Stomach smooth muscle (tissue), 2 donors: Measurements from ENCODE around the gene SIM1.

Source experiments
- H3K27ac ChIP-seq: one replicate; pipeline ENCODE4 v1.7.0; 2013; ENCODE audit warnings: mild to moderate bottlenecking, low read length, inconsistent platforms
- H3K27me3 ChIP-seq, 2 donors: one replicate each; pipeline ENCODE4 v1.7.0; 2013; ENCODE audit warnings: low read length in 2 of 2; ENCODE audit not compliant: insufficient read depth in 2 of 2, control insufficient read depth in 1 of 2
- H3K36me3 ChIP-seq, 2 donors: one replicate each; pipeline ENCODE4 v1.7.0; 2013; ENCODE audit warnings: low read length in 2 of 2; ENCODE audit not compliant: control insufficient read depth in 2 of 2, insufficient read depth in 2 of 2
- H3K4me1 ChIP-seq: one replicate; pipeline ENCODE4 v1.7.0; 2013; ENCODE audit warnings: low read length; ENCODE audit not compliant: control insufficient read depth, insufficient read depth
- H3K4me3 ChIP-seq, 2 donors: one replicate each; pipeline ENCODE4 v1.7.0; 2013; ENCODE audit warnings: low read length in 2 of 2
- H3K9ac ChIP-seq, 2 donors: one replicate each; pipeline ENCODE4 v1.7.0; 2013; ENCODE audit warnings: low read length in 2 of 2, mild to moderate bottlenecking in 1 of 2
- H3K9me3 ChIP-seq, 2 donors: one replicate each; pipeline ENCODE4 v1.7.0; 2013; ENCODE audit warnings: low read length in 2 of 2; ENCODE audit not compliant: control insufficient read depth in 2 of 2
- donor health status: healthy.
- donor health status: Pancreatic carcinoma.

The SIM1 gene

DNA sequence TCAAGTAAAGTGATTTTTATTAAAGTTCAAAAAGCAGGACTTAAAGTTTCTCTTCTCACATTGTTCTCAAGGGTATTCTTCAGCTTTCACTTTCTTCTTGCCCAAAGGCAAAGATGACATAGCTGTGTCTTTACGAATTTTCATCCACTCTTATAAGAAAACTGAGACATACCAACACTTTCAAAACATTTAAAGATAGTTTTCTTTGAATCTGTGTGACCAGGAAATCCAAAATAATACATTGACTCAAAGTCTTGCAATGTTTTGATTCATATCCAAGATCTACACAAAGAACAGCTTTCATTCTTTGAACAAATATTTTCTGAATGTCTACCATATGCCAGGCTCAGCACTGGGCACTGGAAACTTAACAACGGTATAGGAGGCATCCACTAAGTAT lies 117.9 kb downstream of the SIM1 start:
- Histone ChIP-seq H3K4me3 (no peak overlapping the region), H3K27me3 (no peaks in the 10 kb centered on the region), H3K36me3 (no peaks in the 10 kb centered on the region), H3K4me1 (no peaks in the 10 kb centered on the region), H3K9ac (no peak overlapping the region), H3K9me3 (no peaks in the 10 kb centered on the region), H3K27ac (no peak overlapping the region)

GRCh38 chr6:100346203-100346602 lies 118.5 kb downstream of the SIM1 start:
- Histone ChIP-seq H3K4me3 (no peak overlapping the region), H3K9me3 (no peaks in the 10 kb centered on the region), H3K27me3 (no peaks in the 10 kb centered on the region), H3K9ac (no peak overlapping the region), H3K4me1 (no peaks in the 10 kb centered on the region), H3K36me3 (no peaks in the 10 kb centered on the region), H3K27ac (no peak overlapping the region)

GRCh38 chr6:100344761-100345160 lies 120.0 kb downstream of the SIM1 start:
- no peaks in the 10 kb centered on the region for H3K36me3 ChIP-seq
- no peaks in the 10 kb centered on the region for H3K9me3 ChIP-seq
- no peak overlapping the region for H3K4me3 ChIP-seq
- H3K27me3 ChIP-seq: no peaks in the 10 kb centered on the region
- no peak overlapping the region for H3K9ac ChIP-seq
- H3K4me1 ChIP-seq: no peaks in the 10 kb centered on the region
- H3K27ac ChIP-seq: no peak overlapping the region

GRCh38 chr6:100344321-100344720 lies 120.4 kb downstream of the SIM1 start:
- H3K9me3 ChIP-seq: no peaks in the 10 kb centered on the region
- H3K4me1 ChIP-seq: no peaks in the 10 kb centered on the region
- H3K9ac ChIP-seq: no peak overlapping the region
- H3K36me3 ChIP-seq: no peaks in the 10 kb centered on the region
- no peak overlapping the region for H3K27ac ChIP-seq
- no peak overlapping the region for H3K4me3 ChIP-seq
- H3K27me3 ChIP-seq: no peaks in the 10 kb centered on the region

DNA sequence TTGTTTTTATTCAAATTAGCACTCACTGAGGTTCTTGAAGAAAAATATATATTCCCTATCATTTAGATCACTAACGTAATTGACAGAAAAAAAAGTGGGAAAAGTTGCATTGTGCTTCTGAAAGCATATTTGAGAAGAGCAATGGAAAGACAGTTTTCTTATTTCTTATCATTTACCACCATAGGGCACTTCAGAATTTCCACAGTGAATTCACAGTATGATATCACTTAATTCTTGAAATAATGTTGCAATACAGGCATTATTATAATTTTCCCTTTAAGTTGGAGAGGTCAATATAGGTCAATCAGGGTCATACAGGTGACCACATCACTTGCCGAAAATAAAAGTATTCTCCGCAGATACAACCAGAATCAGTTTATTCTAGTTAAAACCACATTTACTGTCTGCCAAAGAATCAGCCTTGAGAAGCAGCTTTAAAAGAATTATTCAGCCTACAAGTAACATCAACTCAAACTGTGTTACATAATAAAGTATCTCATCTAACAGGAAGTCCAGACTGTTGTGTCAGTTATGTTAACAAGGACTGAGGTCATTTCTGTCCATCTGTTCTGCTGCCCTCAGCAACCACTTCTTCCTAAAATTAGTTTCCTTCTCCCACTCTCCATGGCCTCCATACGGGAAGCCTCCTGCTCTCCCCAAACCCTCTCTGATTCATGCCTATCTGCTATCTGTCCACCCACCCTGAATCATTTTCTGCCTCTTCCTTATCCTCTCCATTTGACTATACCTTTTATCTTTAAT lies 121.2 kb downstream of the SIM1 start:
- Histone ChIP-seq H3K4me3 (no peak overlapping the region), H3K36me3 (no peaks in the 10 kb centered on the region), H3K27ac (no peak overlapping the region), H3K27me3 (no peaks in the 10 kb centered on the region), H3K9ac (no peak overlapping the region), H3K4me1 (no peaks in the 10 kb centered on the region), H3K9me3 (no peaks in the 10 kb centered on the region)

GRCh38 chr6:100342830-100343229 lies 121.9 kb downstream of the SIM1 start:
- Histone ChIP-seq H3K9ac (no peak overlapping the region), H3K4me1 (no peaks in the 10 kb centered on the region), H3K9me3 (no peaks in the 10 kb centered on the region), H3K27ac (no peak overlapping the region), H3K4me3 (no peak overlapping the region), H3K27me3 (no peaks in the 10 kb centered on the region), H3K36me3 (no peaks in the 10 kb centered on the region)

DNA sequence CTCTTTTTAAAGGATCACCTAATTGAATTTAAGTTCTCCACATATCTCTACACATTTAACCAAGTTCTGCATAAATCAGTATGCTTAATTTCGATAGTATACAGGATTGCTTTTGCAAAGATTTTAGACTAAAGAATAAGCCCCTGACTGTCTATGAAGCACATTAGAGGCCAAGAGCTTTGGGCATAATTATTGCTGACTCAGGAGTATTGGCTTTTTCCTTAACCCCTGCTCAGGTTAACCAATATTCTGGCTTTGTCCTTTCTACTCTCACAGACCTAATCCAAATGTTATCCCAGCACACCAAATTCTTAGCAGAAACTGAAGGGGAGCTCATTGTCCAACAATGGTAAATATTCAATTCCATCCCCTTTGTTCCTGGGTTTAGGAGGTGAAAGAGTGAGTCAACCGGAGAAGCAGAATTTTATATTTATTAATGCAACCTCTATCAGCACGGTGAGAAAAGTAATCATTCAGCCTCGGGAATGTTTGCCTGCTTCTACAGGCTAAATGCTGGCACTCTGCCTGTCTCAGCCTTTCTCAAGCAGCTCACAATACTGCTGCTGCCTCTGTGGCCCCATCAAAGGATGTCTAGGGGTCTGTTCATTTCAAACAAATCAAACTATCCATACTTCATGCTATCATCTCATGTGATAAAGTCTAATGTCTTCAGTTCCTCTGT lies 125.0 kb downstream of the SIM1 start:
- Histone ChIP-seq H3K9ac (no peak overlapping the region), H3K36me3 (no peaks in the 10 kb centered on the region), H3K27me3 (no peaks in the 10 kb centered on the region), H3K4me1 (no peaks in the 10 kb centered on the region), H3K9me3 (no peaks in the 10 kb centered on the region), H3K27ac (no peak overlapping the region), H3K4me3 (no peak overlapping the region)

DNA sequence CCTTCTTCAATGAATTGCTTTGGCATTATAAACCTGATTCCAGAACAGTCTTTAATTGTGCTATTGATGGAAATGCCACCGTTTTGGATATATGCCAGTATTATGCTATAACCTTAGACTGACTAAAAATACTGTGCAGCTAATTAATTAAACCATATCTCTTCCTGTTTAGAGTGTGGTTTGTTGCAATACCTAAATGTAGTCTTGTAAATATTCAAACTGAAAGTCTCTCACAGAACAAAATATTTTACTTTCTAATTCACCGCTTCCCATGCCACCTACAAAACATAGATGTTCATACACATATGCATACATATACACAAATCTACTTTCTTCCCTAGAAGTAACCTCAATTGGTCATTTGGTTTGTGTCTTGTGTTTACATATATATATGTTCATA lies 126.6 kb downstream of the SIM1 start:
- no peaks in the 10 kb centered on the region for H3K36me3 ChIP-seq

DNA sequence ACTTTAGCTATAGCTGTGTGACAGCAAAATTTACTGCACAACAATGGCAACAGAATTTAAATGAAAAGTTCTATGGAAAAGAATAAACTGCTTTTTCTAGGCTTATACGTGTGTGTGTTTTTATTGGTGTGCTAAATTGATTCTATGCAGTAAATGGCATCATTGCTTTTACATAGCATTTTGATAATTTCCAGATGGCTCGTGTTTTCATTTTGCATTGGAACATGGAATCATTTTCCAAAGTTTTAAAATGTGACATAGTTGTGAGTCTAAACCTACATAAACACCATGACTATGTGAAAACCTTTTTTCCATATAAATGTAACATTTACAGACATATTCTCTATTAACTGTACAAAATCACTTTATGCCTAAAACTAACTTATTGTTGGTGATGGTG lies 127.8 kb downstream of the SIM1 start:
- H3K4me3 ChIP-seq: no peak overlapping the region
- H3K27me3 ChIP-seq: no peaks in the 10 kb centered on the region
- no peak overlapping the region for H3K9ac ChIP-seq
- H3K36me3 ChIP-seq: no peaks in the 10 kb centered on the region
- H3K27ac ChIP-seq: no peak overlapping the region
- no peaks in the 10 kb centered on the region for H3K4me1 ChIP-seq
- H3K9me3 ChIP-seq: no peaks in the 10 kb centered on the region

More for the DNA sequence above, 126.6 kb downstream of the SIM1 start:
- no peaks in the 10 kb centered on the region for H3K27me3 ChIP-seq
- H3K9ac ChIP-seq: no peak overlapping the region
- H3K9me3 ChIP-seq: no peaks in the 10 kb centered on the region
- H3K4me3 ChIP-seq: no peak overlapping the region
- H3K4me1 ChIP-seq: no peaks in the 10 kb centered on the region
- no peak overlapping the region for H3K27ac ChIP-seq

DNA sequence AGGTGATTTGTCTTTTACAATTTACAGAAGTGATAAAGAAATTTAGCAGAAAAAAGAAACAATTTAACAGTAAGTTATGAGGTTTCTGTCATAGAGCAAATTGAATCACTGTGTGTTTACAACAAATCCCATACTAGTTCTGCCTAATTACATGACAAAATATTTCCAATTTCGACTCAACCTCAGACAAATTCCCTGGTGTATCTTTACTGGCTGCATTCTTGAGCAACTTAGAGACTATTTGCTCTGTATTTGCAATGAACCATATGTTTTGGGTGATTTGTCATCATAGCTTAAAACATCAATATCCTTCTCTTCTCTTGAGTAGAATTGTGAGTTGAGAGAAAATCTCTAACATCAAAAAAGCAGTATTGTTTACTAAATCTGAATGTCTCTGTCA lies 128.7 kb downstream of the SIM1 start:
- H3K27me3 ChIP-seq: no peaks in the 10 kb centered on the region
- no peak overlapping the region for H3K4me3 ChIP-seq
- H3K9me3 ChIP-seq: no peaks in the 10 kb centered on the region
- no peak overlapping the region for H3K9ac ChIP-seq
- H3K36me3 ChIP-seq: no peaks in the 10 kb centered on the region
- no peaks in the 10 kb centered on the region for H3K4me1 ChIP-seq
- H3K27ac ChIP-seq: no peak overlapping the region
